Tibial nerve (tissue), 4 donors: ENCODE measurements around the gene MEIS2.

ENCODE experiments used
- CTCF ChIP-seq, 5 experiments: fragments of 200-600 bp in 3 of 5; fragments of 450-650 bp in 2 of 5; sonication (generic) in 3 of 5; IDR thresholded peaks; one replicate each; pipeline ENCODE4 v1.5.1; 2016 to 2019; ENCODE audit warnings: antibody characterized with exemption in 5 of 5, mild to moderate bottlenecking in 3 of 5, moderate library complexity in 2 of 5
- EP300 ChIP-seq, 2 donors: sonication (generic); formaldehyde crosslinking; IDR thresholded peaks; one replicate each; pipeline ENCODE4 v1.6.1; 2017; ENCODE audit warnings: antibody characterized with exemption in 2 of 2, mild to moderate bottlenecking in 1 of 2

DNA sequence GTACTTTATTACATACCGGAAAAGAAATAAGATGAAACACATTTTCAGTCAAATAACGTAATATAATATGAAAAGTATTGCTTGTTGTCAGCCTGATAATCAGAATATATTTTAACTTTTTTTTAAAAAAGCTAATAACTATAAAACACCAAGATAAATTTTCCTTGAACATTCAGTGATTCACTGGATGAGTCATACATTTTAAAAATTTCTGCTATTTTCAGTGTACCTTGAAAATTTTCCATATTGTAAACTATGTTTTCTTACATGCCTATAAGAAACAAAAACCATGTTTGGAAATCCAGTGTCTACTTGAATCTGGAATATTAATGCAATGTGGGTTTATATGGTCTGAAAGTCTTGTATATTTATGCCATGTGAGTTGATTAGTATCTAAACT is 36.3 kb upstream of the MEIS2 start:
- no peak for TF ChIP-seq CTCF (IDR thresholded peaks at IDR 0.05)
- no peak for TF ChIP-seq EP300 (IDR thresholded peaks at IDR 0.05)
